ENCODE results near the gene TUBB4A.

TUBB4A gene

Small RNAs within 50 kb of the gene (small RNA-seq; reads per million reads assigned to genes)
- gene AC010503.2 = 0 reads per million in 2 experiments

Data from SK-N-DZ (cell line).